GM21423 (cell line): Measurements from ENCODE around the gene MYO18A.

Experiments used
- ATAC-seq: cut with Tn5 transposase; IDR thresholded peaks from one replicate; pipeline ENCODE4 v1.9.1; 2021; ENCODE audit warnings: mild to moderate bottlenecking, moderate library complexity; ENCODE audit not compliant: unreplicated experiment

The MYO18A gene

GRCh38 chr17:29167393-29168078, 12.7 kb downstream of the MYO18A start:
- ATAC-seq = no peak

- ATAC-seq = no peak
Measured at GRCh38 chr17:29166507-29166887, 13.7 kb downstream of the MYO18A start.

DNA sequence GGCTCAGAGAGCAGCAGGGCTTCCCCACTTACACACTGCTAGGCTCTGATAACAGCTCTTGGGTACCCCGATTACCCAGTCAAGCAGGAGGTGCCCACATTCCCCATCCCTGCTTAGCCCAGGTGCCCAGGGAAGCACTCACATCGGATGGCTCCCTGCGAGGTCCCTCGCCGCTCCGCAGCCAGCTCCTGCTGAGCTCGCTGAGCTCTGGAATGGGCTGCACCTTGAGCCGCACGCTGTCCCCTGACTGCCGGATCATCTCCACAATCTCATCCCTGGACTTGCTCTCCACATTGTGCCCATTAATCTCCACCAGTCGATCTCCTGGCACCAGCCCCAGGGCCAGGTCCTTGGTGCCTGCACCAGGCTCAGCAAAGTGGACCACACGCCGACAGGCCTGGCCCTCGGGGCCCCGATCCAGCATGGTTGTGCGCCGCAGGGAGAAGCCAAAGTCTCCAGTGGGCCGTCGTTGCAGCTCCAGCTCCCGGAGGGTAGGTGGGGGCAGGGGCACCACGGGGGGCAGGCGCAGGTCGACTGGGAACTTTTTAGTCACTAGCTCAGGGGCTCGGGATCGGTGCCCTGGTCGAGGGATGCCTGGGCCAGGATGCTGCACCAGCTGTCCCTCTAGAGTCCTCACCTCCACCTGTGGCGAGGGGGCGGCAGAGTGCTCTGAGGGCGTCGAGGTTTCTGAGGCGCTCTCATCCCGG, 14.2 kb downstream of the MYO18A start:
- no peak for ATAC-seq

- no peak for ATAC-seq
Measured at GRCh38 chr17:29165261-29165660, 14.9 kb downstream of the MYO18A start.

DNA sequence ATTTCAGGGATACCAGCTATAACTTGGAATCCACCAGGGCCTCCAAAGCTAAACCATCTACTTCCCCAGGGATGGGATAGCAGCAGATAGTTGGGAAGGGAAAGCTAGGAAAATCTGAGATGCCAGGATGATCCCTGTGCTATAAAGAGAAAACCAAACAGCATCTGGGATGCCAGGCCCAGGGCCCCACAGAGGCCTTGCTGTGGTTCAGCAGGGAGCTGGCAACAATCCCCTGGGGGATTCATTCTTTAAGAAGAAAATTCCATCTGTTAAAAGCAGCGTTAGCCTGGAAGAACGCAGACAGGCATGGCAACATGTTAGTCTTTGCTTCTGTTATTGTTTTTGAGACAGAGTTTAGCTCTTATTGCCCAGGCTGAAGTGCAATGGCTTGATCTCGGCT, 16.6 kb downstream of the MYO18A start:
- ATAC-seq = no peak

DNA sequence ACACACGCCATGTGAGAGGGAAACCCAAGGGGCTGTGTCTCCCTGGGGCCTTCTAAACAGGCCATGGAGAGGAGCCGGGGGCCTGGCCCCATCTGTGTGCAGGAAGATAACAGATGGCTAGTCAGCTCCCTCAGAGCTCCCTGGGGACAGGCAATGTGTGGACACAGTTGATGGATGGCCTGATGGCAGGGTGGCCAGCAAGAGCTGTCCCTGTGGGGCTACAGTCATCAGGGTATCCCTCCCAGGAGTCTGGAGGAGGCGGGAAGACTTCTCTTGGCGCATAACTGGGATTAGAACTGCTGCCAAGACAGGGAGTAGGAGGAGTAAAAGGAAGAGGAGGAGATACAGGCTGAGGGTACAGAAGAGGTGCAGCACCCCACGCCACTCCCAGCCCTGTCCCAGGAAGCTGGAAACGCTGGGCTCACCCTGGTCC, 17.3 kb downstream of the MYO18A start:
- ATAC-seq = no peak

- no peak for ATAC-seq
Measured at GRCh38 chr17:29162082-29162908, 17.9 kb downstream of the MYO18A start.

DNA sequence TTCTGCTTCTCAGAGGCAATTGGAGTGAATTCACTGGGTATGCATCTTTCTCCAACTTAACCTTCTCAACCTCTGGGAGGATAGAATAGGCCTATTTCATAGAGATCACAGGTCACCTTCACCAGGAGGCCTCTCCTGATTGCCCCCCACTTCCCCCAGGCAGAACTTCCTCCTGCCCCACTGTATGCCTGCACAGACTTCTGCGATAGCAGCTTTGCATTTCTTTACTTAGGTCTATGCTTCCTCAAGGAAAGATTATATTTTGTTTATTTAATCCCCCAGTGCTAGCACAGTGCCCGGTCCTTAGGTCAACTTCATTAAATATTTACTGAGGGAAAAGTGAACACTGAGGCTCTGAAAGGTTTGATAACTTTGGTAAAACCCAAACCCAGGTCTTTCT, 19.9 kb downstream of the MYO18A start:
- ATAC-seq = no peak

DNA sequence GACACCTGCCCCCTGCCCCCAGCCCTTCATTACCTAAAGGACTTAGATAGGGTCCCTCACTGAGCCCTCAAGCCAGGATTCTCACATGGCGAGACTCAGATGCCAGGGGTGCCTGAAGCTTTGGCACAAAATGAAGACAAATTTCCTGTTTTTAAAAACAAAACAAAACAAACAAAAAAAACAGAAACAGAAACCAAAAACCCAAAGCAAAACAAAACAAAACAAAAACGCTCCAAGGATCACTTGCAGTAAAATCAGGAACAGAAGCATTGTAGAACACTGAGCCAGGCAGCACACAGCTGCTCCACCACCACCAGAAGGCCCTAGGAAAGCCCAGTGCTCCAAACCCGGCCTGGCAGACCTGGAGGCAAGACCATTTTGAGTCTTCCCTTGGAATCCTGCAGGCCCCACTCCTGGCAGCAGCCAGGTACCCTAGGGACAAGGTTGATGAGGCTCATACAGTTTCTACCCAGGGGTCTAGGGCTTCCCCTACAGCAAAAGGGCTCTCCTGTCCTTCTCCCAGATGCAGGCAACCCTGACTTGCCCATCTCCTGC, 20.8 kb downstream of the MYO18A start:
- no peak for ATAC-seq

DNA sequence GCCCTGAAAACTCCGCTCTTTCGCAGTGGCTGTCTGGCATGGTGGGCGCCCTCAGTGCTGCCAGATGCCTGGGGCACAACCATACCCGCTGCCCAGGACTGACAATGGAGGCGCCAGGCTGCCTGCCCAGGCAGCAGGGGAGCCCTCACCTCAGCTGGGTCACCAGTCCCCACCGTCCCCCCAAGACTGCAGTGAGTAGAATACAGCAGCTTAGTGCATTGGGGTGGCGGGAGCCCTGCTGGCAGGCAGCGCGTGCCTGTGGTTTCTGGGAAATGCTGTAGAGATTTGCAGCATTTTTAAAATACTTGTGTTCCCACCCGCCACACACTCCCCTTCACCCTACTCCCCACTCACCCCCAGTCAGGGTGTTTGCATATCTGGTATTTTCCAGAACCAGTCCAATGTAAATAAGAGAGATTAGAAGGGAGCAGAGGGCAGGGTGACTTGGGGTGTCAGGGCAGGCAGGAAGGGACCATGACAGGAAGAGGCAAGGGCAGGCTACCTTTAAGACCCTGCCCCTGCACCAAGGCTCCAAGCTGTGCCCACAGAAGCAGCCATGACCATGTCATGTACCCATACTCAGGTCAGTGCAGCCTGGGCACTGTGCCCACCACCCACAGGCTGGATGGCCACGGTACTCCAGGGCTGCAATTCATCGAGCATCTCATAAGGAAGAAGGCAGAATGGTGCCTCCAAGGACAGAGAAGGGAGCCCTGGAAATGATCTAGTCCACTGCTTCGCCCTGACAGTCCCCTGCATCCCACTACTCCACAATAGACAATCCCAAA, 21.5 kb downstream of the MYO18A start:
- no peak for ATAC-seq

GRCh38 chr17:29158096-29158487, 22.1 kb downstream of the MYO18A start:
- ATAC-seq = no peak

DNA sequence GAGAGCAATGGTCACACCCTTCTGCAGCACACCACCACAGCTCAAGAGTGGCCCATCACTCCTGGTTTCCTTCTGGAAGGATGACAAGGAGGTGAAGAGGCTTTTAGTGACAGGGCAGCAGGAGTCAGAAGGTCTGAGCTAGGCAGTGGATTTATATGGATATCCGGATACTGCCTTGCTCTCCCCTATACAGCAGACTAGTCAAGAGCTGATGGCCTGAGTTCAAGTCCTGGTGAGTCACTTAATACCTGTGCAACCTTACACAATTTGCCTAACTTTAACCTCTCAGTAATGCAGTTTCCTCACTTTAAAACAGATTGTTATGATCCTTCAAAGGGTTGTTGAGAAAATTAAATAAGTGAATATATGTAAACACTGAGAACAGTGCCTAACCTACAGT, 22.9 kb downstream of the MYO18A start:
- ATAC-seq = no peak

DNA sequence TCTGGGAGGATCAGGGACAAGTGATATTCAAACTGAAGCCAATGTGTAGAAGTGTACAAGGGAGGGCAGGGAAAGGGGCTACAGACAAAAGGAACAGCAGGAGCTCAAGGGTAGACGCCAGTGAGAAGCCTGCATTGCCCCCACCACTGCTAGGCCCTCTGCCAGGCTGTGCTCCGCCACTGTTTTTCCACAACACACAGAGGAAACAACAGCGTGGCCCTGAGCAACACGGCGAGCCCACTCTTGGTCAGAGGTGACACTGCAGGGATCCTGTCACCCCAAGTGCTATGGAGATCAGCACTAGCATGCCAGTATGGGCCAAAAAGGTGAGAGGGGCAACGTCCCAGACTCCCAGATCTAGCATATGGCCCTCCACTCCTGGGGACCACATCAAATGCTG, 23.4 kb downstream of the MYO18A start:
- no peak for ATAC-seq

- no peak for ATAC-seq
Measured at GRCh38 chr17:29155966-29156338, 24.2 kb downstream of the MYO18A start.

DNA sequence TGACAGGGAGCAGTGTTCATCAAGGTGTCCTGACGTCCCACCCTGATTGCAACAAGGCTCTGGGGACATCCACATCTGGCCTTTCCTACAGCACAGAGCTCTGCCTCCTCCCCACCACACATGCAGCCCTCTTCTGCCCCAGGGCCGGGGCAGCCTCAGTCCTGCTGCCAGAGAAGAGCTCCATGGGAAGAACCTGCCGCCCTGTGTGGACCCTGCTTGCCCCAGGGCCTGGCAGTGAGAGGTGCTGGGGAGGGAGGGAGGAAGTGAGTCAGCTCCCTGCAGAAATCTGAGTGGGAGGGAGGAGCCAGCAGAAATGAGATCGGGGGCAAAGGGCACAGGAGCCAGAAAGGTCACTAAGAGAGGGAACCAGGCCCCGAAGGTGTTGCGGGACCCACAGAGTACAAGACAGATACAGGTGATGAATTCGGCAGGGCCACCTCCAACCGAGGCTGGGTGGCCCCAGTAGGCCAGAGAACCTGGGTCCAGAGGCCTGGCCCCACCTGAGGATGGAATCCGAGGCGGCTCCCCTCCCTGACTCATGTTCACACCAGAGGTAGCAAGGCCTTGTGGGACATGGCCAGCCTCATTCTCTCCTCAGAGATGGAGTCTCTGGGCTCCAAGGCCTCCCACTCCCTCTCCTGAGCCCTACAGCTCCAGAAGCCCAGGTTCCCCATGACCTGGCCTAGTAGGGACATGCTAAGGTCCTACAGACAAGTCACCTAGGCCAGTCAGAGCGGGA, 24.8 kb downstream of the MYO18A start:
- no peak for ATAC-seq

- ATAC-seq = no peak
Measured at GRCh38 chr17:29154516-29155226, 25.5 kb downstream of the MYO18A start.

- no peak for ATAC-seq
Measured at GRCh38 chr17:29151567-29151966, 28.6 kb downstream of the MYO18A start.

- ATAC-seq = no peak
Measured at GRCh38 chr17:29150161-29150560, 30.0 kb downstream of the MYO18A start.

DNA sequence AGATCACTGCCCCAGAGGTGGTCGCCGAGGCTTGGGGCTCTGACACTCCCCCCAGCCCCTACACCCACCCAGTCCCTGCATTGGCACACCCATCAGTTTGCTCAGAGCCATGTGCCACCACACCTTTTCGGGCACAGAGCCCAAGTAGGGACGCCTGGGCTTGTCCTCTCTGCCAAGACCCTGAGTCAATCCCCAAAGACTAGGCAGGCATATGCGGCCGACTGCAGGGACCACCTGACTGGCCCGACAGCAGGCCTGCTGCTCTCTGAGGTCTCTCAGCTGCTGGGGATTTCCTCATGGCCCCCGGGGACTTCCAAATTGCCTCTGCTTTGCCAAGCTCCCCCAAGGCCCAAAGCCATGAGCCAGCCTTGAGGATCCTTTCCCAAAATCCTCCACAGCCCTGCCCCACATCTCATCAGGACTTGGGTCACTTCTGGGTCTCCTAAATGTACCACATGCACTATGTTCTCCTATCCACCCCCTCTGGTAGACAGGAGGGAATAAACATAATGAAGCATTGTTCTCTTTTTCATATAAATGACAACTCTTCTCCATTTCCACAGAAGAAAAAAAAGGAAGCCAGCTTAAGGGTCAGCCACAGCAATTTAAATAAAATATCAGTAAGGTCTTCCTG, 30.6 kb downstream of the MYO18A start:
- no peak for ATAC-seq
